Measurements from ENCODE around the gene MS4A4E.
"Not testable (repeated sequence)": the region's sequence is repeated elsewhere in the genome, so short reads cannot be mapped to it uniquely, and the experiment has no call there.

The MS4A4E gene

DNA sequence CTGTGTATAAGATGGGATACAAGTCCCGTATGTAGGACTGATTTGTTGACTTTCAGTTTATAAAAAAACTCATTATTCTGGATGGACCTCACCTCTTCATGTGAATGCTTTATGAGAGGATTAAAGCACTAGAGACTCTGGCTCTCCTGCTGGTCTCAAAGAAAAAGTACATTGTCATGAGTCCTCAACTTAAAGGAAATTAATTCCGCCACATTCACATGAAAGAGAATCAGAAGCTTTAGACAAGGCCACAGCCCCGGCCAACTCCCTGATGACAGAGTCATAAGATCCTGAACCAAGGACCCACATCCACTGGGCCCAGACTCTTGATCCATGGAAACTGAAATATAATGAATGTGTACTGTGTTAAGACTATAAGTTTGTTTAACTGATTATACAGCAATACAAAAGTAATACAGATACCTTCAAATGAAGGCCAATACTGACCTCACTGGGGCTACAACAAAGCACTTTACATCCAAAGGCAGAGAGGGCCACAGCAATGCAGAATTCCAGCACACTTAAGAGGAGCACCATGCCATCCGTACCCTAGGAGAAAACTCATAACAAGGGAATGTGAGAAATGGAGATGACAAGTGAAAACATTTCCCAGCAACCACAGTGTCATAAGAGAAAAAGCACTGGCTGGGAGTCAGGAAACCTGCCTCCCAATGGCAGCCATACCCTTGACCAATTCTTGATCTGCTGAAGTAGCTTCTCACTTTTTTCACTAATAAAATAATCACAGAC is 34.6 kb downstream of the MS4A4E start:
- no peak overlapping the region for H3K4me3 ChIP-seq (ENCODE audit: control insufficient read depth, low read depth, low read length)
- DNase-seq (ENCODE audit: low read depth): no peak
- TF ChIP-seq, protein P1, sequence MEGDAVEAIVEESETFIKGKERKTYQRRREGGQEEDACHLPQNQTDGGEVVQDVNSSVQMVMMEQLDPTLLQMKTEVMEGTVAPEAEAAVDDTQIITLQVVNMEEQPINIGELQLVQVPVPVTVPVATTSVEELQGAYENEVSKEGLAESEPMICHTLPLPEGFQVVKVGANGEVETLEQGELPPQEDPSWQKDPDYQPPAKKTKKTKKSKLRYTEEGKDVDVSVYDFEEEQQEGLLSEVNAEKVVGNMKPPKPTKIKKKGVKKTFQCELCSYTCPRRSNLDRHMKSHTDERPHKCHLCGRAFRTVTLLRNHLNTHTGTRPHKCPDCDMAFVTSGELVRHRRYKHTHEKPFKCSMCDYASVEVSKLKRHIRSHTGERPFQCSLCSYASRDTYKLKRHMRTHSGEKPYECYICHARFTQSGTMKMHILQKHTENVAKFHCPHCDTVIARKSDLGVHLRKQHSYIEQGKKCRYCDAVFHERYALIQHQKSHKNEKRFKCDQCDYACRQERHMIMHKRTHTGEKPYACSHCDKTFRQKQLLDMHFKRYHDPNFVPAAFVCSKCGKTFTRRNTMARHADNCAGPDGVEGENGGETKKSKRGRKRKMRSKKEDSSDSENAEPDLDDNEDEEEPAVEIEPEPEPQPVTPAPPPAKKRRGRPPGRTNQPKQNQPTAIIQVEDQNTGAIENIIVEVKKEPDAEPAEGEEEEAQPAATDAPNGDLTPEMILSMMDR (conservative IDR thresholded peaks at IDR 0.05; ENCODE audit: control insufficient read depth, insufficient read depth, low read depth, low read length): no peak

DNA sequence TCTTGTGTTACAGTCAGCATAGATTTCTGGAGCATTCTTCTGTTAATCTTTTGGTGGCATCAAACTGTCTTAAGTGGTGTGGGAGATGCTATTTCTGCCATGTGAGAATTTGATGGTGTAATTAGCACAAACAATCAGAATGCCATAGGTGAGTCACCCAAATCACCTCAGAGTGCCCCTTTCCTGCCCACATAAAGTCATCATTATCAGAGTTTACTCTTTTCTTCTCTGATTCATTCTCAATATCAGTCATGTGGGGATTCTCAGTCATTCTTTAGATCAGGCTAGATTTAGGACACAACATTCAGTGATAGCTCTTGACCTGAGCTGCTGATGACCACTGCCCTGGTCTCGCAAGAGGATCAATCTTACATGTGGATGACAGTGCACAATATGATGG is 36.3 kb downstream of the MS4A4E start:
- DNase-seq (ENCODE audit: low read depth): no peak
- TF ChIP-seq, protein P1 (conservative IDR thresholded peaks at IDR 0.05; ENCODE audit: control insufficient read depth, insufficient read depth, low read depth, low read length): no peak
- no peak overlapping the region for H3K4me3 ChIP-seq (ENCODE audit: control insufficient read depth, low read depth, low read length)

- TF ChIP-seq, protein P1 (conservative IDR thresholded peaks at IDR 0.05; ENCODE audit: control insufficient read depth, insufficient read depth, low read depth, low read length): no peak
- DNase-seq (ENCODE audit: low read depth): no peak
- H3K4me3 ChIP-seq (ENCODE audit: control insufficient read depth, low read depth, low read length): no peak overlapping the region
Measured at GRCh38 chr11:60204922-60205321, 38.0 kb downstream of the MS4A4E start.

DNA sequence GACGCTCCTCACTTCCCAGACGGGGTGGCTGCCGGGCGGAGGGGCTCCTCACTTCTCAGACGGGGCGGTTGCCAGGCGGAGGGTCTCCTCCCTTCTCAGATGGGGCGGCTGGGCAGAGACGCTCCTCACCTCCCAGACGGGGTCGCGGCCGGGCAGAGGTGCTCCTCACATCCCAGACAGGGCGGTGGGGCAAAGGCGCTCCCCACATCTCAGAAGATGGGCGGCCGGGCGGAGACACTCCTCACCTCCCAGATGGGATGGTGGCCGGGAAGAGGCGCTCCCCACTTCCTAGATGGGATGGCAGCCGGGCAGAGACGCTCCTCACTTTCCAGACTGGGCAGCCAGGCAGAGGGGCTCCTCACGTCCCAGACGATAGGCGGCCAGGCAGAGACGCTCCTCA is 41.6 kb downstream of the MS4A4E start:
- DNase-seq (ENCODE audit: low read depth); H3K4me3 ChIP-seq (ENCODE audit: control insufficient read depth, low read depth, low read length): not testable (repeated sequence)

GRCh38 chr11:60197442-60197841 is 45.5 kb downstream of the MS4A4E start:
- no peak for DNase-seq (ENCODE audit: low read depth)
- H3K4me3 ChIP-seq (ENCODE audit: control insufficient read depth, low read depth, low read length): no peak overlapping the region
- TF ChIP-seq, protein P1 (conservative IDR thresholded peaks at IDR 0.05; ENCODE audit: control insufficient read depth, insufficient read depth, low read depth, low read length): no peak

GRCh38 chr11:60195923-60196368 is 47.0 kb downstream of the MS4A4E start:
- TF ChIP-seq, protein P1 (conservative IDR thresholded peaks at IDR 0.05; ENCODE audit: control insufficient read depth, insufficient read depth, low read depth, low read length): no peak
- no peak overlapping the region for H3K4me3 ChIP-seq (ENCODE audit: control insufficient read depth, low read depth, low read length)
- DNase-seq (ENCODE audit: low read depth): no peak

DNA sequence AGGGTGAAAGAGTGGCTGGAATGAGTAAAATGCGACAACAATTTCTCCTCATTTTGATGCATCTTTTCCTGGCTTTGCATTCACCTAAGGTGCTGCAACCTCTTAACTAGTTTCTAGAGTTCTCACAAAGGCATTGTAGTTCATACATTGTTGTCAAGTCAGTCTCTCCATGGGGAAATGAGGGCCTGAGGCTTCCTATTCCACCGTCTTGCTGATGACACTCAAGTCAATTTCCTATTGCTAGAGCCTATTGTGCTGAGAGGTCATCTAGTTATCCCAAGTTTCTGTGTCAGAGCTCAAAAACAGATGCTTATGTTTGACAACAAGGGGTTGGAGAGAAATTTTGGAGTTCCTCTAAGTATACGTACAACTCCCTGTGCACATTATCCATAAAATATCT is 48.4 kb downstream of the MS4A4E start:
- no peak for DNase-seq (ENCODE audit: low read depth)
- H3K4me3 ChIP-seq (ENCODE audit: control insufficient read depth, low read depth, low read length): no peak overlapping the region
- TF ChIP-seq, protein P1 (conservative IDR thresholded peaks at IDR 0.05; ENCODE audit: control insufficient read depth, insufficient read depth, low read depth, low read length): no peak
